DOHH2 (cell line): ENCODE measurements around the gene PAK2.
A peak's percentile ranks its signal among the peaks of the same experiment; 100 is the strongest.

Source experiments
- H3F3A ChIP-seq: fragments of 200-600 bp; sonication (generic), shearing (Covaris generic); 2 replicates; pipeline ENCODE4 v1.6.0; 2016; ENCODE audit warnings: antibody characterized with exemption, mild to moderate bottlenecking; ENCODE audit not compliant: control insufficient read depth, insufficient read depth
- H3K27ac ChIP-seq: fragments of 200-600 bp; sonication (generic); 2 replicates; pipeline ENCODE4 v1.5.1; 2014; ENCODE audit warnings: low read depth, mild to moderate bottlenecking, low read length, moderate library complexity
- H3K27me3 ChIP-seq: fragments of 200-600 bp; sonication (generic); 2 replicates; pipeline ENCODE4 v1.6.1; 2014; ENCODE audit warnings: mild to moderate bottlenecking, low read length, mixed read lengths; ENCODE audit not compliant: control insufficient read depth
- H3K36me3 ChIP-seq: fragments of 200-600 bp; sonication (generic); 2 replicates; pipeline ENCODE4 v1.6.1; 2014; ENCODE audit warnings: mild to moderate bottlenecking, low read length, moderate library complexity, mixed read lengths; ENCODE audit not compliant: control insufficient read depth
- H3K4me1 ChIP-seq: fragments of 200-600 bp; sonication (generic); 2 replicates; pipeline ENCODE4 v1.6.1; 2014; ENCODE audit warnings: mild to moderate bottlenecking, low read length, mixed read lengths; ENCODE audit not compliant: control insufficient read depth
- H3K4me2 ChIP-seq: fragments of 200-600 bp; sonication (generic); 2 replicates; pipeline ENCODE4 v1.6.0; 2014; ENCODE audit warnings: mild to moderate bottlenecking, low read length, moderate library complexity
- H3K4me3 ChIP-seq: fragments of 200-600 bp; sonication (generic); 2 replicates; pipeline ENCODE4 v1.5.1; 2014; ENCODE audit warnings: mild to moderate bottlenecking, low read length, mixed read lengths
- H3K79me2 ChIP-seq: fragments of 200-600 bp; sonication (generic); 2 replicates; pipeline ENCODE4 v1.6.1; 2014; ENCODE audit warnings: mild to moderate bottlenecking, low read length, mixed read lengths; ENCODE audit not compliant: control insufficient read depth
- H3K9me2 ChIP-seq: fragments of 200-600 bp; sonication (generic); replicated peaks from 2 replicates; pipeline ENCODE4 v1.6.1; 2014; ENCODE audit warnings: mild to moderate bottlenecking, low read length, mixed read lengths; ENCODE audit not compliant: control insufficient read depth
- H3K9me3 ChIP-seq: fragments of 200-600 bp; sonication (generic); 2 replicates; pipeline ENCODE4 v1.6.1; 2014; ENCODE audit warnings: antibody characterized with exemption, low read length, mixed read lengths; ENCODE audit not compliant: control insufficient read depth, insufficient read depth
- H4K20me1 ChIP-seq: fragments of 200-600 bp; sonication (generic); 2 replicates; pipeline ENCODE4 v1.6.0; 2014; ENCODE audit warnings: low read depth, mild to moderate bottlenecking, antibody characterized with exemption, low read length, moderate library complexity; ENCODE audit not compliant: control insufficient read depth, insufficient read depth
- CTCF ChIP-seq: fragments of 200-600 bp; sonication (generic); IDR thresholded peaks from one replicate; pipeline ENCODE4 v1.5.1; 2014; ENCODE audit warnings: antibody characterized with exemption, mild to moderate bottlenecking, low read depth, low read length; ENCODE audit not compliant: poor library complexity, severe bottlenecking
- EZH2phosphoT487 ChIP-seq: fragments of 200-600 bp; sonication (generic); IDR thresholded peaks from 2 replicates; pipeline ENCODE4 v1.6.1; 2017; ENCODE audit warnings: borderline replicate concordance, mild to moderate bottlenecking, antibody characterized with exemption, low read length, moderate library complexity, mixed read lengths

PAK2 gene

GRCh38 chr3:196694202-196694638 lies 45.4 kb upstream of the PAK2 start:
- no peaks in the 10 kb centered on the region for H3K79me2 ChIP-seq
- peaks cover 20% of the 10 kb centered on the region for H3K27me3 ChIP-seq
- no peaks in the 10 kb centered on the region for H3K9me2 ChIP-seq
- H3K9me3 ChIP-seq = no peaks in the 10 kb centered on the region
- no peaks in the 10 kb centered on the region for H3K36me3 ChIP-seq
- H3K27ac ChIP-seq = no peak overlapping the region
- TF ChIP-seq EZH2phosphoT487 = no peak
- no peak for TF ChIP-seq CTCF
- no peaks in the 10 kb centered on the region for H3F3A ChIP-seq
- no peak overlapping the region for H3K4me3 ChIP-seq
- peak overlapping the region; percentile 33; the same call in 1 of the 2 replicates for H3K4me2 ChIP-seq
- H4K20me1 ChIP-seq = no peaks in the 10 kb centered on the region
- H3K4me1 ChIP-seq = peaks cover 25% of the 10 kb centered on the region

GRCh38 chr3:196694941-196695848 lies 44.5 kb upstream of the PAK2 start:
- no peaks in the 10 kb centered on the region for H3F3A ChIP-seq
- no peaks in the 10 kb centered on the region for H3K9me3 ChIP-seq
- no peak overlapping the region for H3K4me2 ChIP-seq
- H4K20me1 ChIP-seq = no peaks in the 10 kb centered on the region
- no peaks in the 10 kb centered on the region for H3K36me3 ChIP-seq
- H3K79me2 ChIP-seq = no peaks in the 10 kb centered on the region
- H3K9me2 ChIP-seq = no peaks in the 10 kb centered on the region
- peaks cover 20% of the 10 kb centered on the region for H3K4me1 ChIP-seq
- no peak overlapping the region for H3K4me3 ChIP-seq
- TF ChIP-seq CTCF = no peak
- TF ChIP-seq EZH2phosphoT487 = no peak
- H3K27ac ChIP-seq = no peak overlapping the region
- peaks cover 18% of the 10 kb centered on the region for H3K27me3 ChIP-seq

GRCh38 chr3:196695849-196696226 lies 43.8 kb upstream of the PAK2 start:
- H4K20me1 ChIP-seq = no peaks in the 10 kb centered on the region
- H3K27me3 ChIP-seq = peaks cover 12% of the 10 kb centered on the region
- H3K4me3 ChIP-seq = no peak overlapping the region
- H3K4me1 ChIP-seq = peaks cover 18% of the 10 kb centered on the region
- H3K4me2 ChIP-seq = no peak overlapping the region
- TF ChIP-seq EZH2phosphoT487 (no peak), CTCF (no peak)
- H3K79me2 ChIP-seq = no peaks in the 10 kb centered on the region
- H3K9me3 ChIP-seq = no peaks in the 10 kb centered on the region
- no peaks in the 10 kb centered on the region for H3K36me3 ChIP-seq
- no peaks in the 10 kb centered on the region for H3K9me2 ChIP-seq
- no peak overlapping the region for H3K27ac ChIP-seq
- H3F3A ChIP-seq = no peaks in the 10 kb centered on the region
